HG03060 (cell line): ENCODE measurements around the gene MST1.
A peak's percentile ranks its signal among the peaks of the same experiment; 100 is the strongest.

Experiments used
- ATAC-seq: cut with Tn5 transposase; IDR thresholded peaks from one replicate; pipeline ENCODE4 v1.9.1; 2021; ENCODE audit warnings: low read depth, moderate number of reproducible peaks; ENCODE audit not compliant: unreplicated experiment

The MST1 gene

GRCh38 chr3:49681232-49681522 is 8.1 kb downstream of the MST1 start:
- ATAC-seq = no peak

DNA sequence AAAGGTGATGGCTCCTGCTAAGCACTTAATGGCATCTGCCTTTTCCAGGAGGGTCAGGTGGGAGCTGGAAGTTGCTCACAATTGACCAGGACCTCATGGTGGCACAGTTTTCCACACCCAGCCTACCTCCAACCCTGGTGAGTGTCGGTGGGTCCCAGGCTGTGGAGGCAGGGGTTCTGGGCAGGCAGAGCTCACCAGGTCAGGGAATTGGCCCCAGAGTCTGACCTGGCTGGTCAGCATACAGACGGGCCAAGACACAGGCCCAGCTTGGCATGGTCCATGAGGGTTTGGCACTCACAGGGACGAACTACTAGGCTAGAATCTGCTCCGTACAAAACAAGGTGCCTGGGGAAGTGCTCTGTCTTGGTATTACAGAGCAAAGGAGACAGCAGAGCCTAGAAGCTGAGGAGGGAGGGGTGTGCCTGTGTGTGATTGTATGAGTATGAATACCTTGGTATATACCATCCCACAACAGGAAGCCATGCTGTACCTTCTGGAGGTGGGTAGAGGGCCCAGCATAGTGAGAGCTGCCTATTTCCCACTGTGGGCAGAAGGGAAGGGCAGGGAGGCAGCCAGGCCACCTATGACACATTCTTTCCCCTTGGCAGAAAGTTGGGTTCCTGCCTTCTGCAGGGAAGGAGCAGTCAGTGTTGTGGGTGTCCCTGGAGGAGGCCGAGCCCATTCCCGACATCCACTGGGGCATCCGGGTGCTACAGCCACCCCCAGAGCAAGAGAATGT is 8.6 kb downstream of the MST1 start:
- no peak for ATAC-seq

DNA sequence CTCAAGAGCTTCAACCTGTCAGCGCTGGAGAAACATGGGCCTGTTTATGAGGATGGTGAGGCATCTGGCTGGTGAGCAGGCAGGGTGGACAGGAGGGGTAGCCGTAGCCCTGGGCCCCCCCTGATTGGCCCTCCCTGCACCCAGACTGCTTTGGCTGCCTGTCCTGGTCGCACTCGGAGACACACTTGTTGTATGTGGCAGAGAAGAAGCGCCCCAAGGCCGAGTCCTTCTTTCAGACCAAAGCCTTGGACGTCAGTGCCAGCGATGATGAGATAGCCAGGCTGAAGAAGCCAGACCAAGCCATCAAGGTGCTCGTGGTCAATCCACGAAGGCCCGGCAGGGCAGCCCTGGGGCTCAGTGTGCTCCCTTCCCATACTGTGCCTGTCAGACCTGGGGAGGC is 13.4 kb downstream of the MST1 start:
- ATAC-seq = no peak

GRCh38 chr3:49674497-49674983 is 14.7 kb downstream of the MST1 start:
- no peak for ATAC-seq

DNA sequence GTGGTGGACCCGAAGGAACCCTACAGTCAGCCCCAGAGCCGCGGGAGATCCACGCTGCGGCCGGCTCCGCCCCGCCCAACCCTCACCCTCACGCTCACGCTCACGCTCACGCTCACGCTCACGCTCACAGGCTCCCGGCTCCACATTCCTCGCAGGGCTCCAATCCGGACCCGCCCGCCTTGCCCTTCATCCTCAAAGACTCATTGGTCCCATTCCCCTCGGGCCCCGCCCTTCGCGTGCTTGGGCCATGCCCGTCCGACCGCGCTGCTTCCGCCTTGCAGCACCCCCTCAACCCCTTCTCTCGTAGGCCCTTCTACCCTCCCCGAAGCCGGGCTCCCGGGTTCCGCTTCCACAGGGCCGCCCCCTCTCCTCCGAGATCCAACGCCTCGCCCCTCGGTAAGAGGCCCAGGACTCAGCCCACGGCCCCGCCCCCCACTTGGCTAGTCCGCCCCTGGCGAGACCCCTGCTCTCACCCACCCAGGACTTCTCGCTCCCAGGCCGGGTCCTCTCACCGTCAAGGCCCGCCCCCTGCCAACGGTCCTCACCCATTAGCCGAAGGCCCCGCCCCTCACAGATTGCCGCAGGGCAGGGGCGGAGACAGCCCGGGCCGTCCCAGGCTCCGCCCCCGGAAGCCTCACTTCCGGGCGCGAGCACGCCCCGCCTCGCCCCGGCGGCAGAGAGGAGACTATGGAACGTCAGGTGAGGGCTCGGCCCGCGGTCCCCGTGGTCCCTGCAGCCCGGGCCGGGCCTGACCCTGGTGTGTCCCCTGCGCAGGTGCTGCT is 15.4 kb downstream of the MST1 start, which contains the start of gene APEH:
Gene APEH (plus strand): TSS at position 637 of the 782 bp plus-strand sequence. CDS start 51 bp downstream, at position 688.
- ATAC-seq = peak; percentile 45

GRCh38 chr3:49673121-49673714 is 16.1 kb downstream of the MST1 start:
- no peak for ATAC-seq

DNA sequence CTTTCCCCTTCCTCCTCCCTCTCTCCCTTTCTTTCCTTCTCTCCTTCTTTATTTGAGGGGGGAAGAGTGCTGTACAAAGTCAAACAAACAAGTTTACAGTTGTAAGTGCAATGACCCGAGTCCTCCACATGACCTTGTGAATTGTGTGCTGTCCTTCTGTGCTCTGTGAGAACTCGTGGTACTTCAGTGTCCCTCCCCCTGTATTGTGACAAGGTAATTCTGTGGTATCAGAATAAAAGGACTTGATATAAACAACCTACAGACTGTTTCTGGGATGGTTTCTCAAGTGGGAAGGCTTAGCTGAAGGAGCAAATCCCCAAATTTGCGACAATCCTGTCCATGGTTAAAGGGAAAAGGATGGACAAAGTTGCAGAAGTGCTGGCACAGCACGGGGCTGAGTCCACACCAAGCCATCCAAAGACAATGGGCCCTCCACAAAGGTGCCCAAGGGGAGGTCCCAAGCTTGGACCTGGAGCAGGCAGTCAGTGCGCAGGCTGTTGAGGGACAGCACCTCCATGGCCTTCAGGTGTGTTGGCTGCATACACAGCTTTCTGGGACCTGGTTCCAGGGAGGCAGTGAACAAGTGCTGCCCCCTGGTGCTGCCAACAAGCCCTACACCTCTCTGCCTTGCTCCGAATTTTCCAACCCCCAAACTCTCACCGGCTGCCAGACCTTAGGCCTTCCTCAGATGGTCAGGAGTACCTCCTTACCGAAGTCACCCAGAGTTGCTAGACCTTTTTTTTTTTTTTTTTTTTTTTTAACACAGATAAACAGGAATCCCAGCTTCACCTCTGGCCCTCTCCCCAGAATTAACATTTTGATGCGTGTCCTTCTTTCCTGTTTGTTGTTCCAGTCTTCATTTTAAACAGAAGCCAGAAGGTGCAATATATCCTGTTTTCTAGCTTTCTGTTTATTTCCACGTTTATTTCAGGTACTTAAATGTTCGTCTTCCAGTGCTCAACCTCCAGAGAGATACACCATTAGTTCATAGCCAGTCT is 17.7 kb downstream of the MST1 start:
- ATAC-seq = no peak

DNA sequence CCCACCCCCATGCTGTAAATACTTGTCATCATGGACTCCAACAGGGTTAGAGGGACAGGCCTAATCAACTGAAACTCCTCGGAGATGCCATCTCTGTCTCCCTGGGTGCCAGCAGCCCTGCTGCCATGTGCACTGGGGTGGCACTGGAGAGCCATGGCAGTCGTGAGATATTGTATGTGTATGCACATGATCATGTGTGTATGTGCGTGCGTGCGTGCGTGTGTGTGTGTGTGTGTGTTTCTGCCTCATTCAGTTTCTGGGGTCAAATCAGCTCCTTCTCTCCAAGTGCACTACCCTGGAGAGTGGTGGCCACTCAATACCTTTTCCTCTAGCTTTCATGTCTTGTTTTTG is 18.4 kb downstream of the MST1 start:
- ATAC-seq = no peak

DNA sequence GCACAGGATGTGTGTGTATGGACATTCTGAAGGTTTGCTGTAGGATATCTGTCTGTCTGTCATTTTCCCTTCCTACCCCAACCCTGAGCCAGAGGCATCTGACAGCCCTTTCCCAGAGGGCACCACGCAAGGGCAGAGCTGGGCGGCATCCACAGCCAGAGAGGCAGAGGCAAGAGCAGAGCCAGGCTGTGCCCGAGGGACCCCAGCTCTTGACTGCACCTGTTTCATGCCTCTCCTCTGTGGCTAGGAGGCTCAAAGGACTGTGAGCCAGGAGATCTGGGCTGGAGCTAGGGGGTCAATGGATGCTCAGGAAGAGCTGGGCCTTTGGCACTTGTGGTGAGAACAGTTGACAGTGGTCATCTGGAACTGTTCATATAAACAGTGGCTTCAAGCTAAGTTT is 19.9 kb downstream of the MST1 start:
- ATAC-seq = no peak

DNA sequence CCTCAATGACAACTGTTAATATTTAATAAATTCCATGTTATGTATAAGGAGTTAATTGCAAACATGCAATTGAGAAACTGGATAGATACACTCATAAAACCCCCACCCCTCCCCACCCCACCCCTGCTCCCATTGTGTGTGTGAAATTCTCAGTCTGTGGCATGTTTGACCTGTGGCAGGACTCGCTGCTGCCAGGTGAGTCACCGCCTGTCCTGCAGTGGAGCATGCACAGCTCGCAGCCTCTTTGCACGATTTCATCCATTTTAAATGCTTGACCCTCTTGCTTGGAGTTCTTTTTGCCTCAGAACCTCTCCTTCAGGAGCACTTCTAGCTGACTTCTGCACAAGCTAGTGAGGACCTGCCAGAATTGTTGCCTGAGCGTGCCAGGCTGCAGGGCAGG is 20.4 kb downstream of the MST1 start:
- ATAC-seq = no peak

DNA sequence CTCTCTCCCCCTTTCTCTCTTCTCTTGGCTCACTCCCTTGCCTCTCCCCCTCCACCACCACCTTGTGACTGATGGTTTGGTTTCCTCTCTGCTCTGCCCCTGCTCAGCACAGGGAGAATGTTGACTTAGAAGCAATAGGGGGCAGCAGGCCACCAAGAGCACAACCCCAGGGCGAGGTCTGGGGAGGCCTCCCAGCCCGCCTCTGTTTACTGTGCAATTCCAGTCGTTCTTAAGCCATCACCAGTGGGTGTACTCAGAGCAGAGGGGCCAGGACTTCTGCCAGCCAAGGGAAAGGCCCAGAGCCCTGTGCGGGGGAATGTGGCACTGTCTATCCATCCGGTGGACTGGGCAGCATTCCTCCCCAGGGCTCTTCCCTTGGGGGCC is 20.9 kb downstream of the MST1 start:
- no peak for ATAC-seq

- no peak for ATAC-seq
Observed at GRCh38 chr3:49667701-49668413, 21.4 kb downstream of the MST1 start.

GRCh38 chr3:49666592-49666991 is 22.7 kb downstream of the MST1 start:
- no peak for ATAC-seq

GRCh38 chr3:49665822-49666519 is 23.3 kb downstream of the MST1 start:
- no peak for ATAC-seq

DNA sequence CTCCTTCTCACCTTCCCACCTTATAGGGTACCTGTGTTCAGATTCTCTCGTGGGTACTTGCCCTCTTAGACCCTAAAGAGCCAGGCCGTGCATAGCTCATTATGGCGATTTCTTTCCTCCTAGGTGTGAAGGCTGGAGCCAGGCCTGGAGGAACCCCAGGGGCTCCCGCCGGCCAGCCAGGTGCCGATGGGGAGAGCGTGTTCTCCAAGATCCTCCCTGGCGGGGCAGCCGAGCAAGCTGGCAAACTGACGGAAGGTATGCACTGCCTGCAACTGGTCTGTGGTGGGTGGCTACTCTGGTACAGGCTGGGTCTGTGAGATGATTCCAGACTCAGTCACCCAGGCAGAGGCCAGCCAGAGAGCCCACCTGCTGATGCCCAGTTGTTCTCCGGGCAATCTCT is 25.0 kb downstream of the MST1 start:
- ATAC-seq = no peak

GRCh38 chr3:49663831-49664230 is 25.4 kb downstream of the MST1 start:
- ATAC-seq = no peak

- ATAC-seq = no peak
Observed at GRCh38 chr3:49662720-49663413, 26.4 kb downstream of the MST1 start.

- no peak for ATAC-seq
Observed at GRCh38 chr3:49662021-49662420, 27.3 kb downstream of the MST1 start.

DNA sequence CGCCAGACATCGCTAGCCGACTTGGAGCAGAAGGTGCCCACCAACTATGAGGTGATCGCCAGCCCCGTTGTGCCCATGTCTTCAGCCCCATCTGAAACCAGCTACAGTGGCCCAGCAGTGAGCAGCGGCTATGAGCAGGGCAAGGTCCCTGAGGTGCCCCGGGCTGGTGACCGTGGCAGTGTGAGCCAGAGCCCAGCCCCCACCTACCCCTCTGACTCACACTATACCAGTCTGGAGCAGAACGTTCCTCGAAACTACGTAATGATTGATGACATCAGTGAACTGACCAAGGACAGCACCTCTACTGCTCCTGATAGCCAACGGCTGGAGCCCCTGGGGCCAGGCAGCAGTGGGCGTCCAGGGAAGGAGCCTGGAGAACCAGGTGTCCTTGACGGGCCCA is 28.0 kb downstream of the MST1 start:
- ATAC-seq = no peak
